ENCODE results near the gene IQCN. TPM values are rescaled to one million over a fixed set of nuclear protein-coding genes. Genes with fewer than 3 reads are reported as not detected.

The IQCN gene
- total RNA-seq, 1 donor from 2014 or later = 5.9 TPM

DNA sequence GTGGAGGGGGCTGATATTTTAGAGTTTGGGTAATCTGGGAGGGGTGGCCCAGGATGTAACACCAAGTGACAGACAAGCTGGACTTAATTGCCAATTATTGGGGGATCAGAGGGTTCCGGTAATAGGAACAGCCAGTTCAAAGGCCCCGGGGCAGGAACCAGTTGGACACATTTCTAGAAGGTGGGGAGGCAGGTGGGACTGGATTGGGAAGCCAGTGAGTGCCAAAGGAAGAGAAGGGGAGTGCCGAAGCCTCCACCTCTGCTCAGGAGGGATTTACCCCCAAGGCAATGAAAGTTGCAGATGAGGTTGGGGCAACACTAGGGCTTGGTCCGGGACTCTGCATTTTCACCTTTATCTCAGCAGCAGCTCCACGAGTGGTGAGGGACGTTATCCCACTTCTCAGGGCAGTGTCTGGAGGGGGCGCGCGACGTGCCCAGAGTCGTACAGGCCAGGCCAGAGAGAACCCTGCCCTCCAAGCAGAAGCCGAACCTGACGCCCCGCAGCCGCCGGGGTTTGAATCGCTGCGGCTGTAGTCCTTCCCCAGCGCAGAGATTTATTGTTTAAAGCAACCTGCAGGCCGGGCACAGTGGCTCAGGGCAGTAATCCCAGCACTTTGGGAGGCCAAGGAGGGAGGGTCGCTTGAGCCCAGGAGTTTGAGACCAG lies 12.9 kb upstream of the IQCN start:
- DNase-seq (ENCODE audit: low spot score) = no peak

DNA sequence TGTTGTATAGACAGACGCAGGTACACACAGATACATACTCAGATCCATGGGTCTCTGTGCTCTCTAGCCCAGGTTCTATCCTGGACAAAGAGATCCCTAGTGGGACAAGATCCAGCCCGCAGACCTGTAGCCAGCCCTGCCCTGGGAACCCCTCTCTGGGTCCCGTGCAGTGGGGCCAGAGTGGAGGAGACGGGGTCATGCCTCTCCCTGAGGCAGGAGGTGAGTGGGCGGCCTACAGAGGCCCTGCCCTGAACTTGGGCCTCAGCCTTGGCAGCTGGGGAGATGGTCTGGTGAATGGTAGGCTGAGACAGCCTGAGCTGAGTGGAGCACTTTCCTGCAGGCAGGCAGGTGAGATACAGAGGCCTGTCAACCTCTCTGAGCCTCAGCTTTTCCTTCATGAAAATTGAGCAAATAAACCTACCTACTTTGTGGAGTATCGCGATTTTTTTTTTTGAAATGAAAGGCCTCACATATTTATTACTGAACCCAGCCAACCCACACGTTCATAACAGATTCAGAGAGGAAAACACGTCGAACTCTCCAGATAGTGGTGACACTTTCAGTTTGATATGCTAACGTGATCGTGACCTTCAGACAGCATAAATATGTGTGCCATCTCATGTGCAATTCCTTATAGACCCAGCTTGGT lies 10.6 kb upstream of the IQCN start:
- DNase-seq (ENCODE audit: low spot score) = no peak

DNA sequence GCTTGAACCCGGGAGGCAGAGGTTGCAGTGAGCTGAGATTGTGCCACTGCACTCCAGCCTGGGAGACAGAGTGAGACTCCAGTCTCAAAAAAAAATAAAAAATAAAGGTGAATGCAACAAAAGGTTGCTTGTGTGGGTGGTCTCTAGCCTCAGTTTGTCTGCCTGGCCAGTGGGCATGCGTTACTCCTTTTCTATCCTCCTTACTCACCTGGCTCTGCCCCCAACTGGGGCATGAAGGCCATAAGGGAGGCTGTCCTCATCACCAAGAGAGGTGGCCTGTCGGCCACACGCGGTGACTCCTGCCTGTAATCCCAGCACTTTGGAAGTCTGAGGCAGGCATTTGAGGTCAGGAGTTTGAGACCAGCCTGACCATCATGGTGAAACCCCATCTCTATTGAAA lies 9.1 kb upstream of the IQCN start:
- DNase-seq (ENCODE audit: low spot score) = no peak

DNA sequence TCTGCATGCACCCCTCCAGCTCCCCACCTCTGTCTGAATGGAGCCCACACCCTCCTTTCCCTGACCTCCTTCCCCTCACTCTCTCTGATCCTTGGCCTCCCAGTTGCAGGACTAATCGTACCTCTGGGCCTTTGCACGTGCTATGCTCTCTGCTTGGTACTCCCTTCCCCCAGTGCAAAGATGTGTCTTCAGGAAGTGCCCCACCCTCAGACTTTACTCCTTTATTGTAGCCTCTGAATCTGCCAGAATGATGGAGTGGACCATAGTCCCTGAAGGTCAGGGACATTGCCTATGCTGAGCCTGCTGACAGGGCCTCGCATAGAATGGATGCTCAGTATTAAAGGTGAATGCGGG lies 8.5 kb upstream of the IQCN start:
- no peak for DNase-seq (ENCODE audit: low spot score)

DNA sequence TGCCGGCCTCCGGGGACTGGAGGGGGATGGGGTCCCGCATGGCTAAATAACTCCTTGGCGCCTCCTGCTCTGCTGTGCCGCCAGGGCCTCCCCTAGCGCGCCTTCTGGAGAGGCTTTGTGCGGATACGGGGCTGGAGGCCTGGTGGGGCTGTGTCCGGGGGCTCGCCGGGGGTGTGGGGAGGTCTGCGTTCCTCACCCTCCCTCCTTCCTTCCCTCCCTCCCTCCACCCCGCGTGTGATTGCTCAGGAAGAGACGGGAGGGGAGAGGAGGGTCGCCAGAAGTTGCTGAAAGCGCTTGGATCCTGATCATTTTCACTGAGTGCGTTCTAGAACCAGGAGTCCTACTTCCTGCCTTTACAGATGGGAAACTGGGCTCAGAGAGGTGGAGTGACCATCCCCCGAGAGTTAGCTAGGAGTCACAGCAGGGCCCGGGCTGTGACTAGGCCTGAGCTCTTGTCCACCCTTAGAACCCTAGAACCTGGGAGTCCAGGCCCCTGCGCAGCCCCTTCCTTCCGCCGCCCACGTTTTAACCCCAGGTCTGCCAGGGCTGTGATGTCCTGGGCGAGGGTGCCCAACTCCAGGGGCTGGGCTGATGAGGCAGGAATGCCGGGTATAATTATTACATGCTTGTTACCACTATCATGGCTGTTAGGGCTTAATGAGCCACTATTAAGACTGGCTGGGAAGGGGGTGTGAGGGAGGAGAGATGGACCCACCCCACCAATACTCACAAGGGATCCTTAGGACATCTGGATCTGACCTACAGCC lies 8.0 kb upstream of the IQCN start:
- DNase-seq (ENCODE audit: low spot score) = no peak

DNA sequence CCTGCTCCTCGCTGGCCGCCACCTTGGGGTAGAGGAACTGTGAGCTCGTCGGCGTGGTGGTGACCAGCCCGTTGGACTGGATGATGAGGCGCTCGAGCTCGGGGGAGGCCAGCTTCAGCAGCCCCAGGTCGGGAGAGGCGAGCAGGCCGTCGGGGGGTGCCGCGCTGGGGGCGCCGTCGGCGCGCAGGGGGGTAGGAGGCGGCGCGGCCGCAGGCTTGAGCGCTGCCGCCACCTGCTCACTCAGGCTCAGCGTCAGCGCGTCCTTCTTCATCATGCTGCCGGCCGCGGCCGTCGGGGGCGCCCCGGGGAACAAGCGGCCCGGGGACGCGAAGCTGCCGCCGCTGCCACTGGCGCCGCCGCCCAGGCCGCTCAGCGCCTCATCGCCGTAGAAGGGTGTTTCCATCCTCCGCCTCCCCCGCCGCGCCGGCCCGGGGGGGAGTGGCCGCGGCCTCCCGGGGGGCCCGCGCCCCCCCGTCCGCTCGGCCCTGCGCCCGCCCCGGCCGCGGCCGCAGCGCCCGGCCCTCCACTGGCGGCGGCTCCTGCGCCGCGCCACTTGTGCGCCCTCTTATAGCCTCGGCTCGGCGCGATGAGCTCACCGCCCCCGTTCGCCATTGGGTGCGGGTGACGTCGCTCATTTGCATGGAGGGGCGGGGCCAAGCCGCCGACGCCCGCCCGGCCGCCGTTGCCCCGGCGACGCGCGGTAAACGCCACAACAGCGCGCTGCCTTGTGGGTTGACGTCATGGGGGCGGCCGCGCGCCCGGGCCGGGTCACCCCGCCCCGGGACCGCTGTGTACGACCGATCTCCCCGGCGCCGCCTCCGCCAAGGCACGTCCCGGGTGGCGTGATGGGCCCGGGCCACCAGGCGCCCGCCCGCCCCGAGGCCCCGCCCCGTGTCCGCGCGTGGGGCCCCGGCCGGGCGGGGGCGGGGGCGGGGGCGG lies 7.1 kb upstream of the IQCN start, which contains the start of gene JUND:
TSS of gene JUND (minus strand) at position 541 of the 939 bp plus-strand sequence. CDS start at position 403, 138 bp downstream.
- peak; percentile 98 for DNase-seq (ENCODE audit: low spot score)

DNA sequence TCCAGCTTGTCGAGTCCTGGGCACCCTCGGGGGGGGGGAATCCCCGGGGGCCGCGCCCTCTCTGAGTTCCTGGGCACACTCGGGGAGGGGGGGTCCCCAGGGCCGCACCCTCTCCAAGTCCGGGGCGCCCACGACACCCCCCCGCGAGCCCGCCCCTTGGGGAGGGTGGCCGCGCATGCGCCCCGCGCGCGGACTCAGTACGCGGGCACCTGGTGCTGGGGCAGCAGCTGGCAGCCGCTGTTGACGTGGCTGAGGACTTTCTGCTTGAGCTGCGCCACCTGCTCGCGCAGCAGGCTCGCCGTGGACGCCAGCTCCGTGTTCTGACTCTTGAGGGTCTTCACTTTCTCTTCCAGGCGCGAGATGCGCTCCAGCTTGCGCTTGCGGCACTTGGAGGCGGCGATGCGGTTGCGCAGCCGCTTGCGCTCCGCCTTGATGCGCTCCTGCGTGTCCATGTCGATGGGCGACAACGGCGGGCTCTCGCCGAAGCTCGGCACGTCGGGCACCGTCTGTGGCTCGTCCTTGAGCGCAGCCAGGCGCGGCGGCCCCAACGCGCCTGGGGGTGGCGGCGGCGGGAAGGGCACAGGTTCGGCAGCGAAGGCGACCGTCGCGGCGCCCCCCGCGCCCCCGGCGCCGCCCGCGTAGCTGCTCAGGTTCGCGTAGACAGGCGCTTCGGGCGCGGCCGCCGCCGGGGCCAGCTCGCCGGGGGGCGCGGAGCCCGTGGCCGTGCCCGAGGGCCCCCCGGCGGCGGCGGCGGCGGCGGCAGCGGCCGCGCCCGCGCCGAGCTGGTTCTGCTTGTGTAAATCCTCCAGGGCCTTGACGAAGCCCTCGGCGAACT lies 6.2 kb upstream of the IQCN start:
- DNase-seq (ENCODE audit: low spot score) = peak; percentile 83

DNA sequence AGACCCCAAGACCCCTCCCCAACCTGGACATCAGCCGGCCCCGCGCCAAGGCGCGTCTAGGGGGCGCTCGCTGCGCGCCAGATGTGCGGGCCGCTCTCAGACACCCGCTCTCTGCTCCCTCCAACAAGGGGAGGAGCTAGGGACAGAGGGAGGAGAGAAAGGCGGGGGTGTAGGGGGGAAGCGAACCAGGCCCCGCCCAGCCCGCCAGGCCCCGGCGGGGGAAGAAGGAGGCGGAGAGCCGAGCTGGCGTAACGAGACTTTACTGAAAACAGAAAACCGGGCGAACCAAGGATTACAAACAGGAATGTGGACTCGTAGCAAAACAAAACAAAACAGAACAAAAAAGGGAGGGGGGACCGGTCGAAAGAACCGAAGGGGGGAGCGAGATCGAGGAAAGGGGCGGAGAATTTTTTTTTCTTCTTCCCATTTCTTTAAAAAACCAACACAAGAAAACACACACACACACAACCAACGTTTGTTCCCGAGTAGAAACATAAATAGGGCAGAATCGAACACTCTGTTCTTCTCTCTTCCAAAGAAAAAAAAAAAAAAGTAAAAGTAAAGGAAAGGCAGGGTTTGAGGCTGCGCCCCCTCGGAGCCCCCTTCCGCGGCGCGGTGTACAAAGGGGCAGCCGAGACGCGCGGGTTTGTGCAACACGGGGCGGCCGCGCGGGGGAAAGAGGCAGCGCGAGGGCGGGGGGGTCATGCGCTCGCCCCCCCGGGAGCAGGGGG lies 5.4 kb upstream of the IQCN start:
- peak; percentile 96 for DNase-seq (ENCODE audit: low spot score)

DNA sequence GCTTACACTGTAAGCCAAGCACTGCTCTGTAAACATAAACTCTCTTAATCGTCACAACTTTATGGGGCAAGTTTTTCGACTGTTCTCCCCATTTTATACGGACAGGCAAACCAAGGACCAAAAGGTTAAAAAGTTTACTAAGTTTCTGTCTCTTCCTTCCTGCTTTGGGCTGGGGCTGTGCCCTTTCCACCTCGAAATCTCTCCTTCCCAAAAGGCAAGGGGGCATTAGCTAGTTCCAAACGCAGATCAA lies 4.9 kb upstream of the IQCN start:
- no peak for DNase-seq (ENCODE audit: low spot score)

DNA sequence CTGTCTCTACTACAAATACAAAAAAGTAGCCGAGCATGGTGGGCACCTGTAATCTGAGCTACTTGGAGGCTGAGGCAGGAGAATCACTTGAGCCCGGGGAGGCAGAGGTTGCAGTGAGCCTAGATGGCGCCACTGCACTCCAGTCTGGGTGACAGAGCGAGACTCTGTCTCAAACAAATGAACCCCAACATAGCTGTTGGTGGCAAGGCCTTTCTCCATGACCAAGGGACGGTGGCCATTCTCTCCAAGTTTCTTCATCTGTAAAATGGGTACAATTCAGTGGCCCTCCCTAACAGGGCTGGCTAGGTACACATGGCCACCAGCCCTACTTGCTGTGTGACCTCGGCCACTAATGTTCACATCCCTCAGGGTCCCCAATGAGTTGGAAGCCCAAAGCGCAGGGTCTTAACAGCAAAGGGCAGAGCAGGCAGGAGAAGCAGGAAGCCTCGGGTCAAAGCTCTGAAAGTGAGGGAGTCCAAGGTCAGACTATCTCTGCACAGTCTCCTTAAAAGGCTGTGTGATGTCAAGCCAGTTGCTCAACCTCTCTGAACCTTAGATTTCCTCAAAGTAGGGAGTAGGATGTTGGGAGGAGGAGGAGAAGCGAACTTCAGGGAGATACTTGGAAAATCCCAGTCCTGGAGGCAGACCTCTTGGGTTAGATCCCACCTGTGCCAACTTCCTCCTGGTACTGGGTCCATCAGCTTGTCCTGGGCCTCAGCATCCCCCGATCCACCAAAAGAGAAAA lies 4.4 kb upstream of the IQCN start:
- no peak for DNase-seq (ENCODE audit: low spot score)

DNA sequence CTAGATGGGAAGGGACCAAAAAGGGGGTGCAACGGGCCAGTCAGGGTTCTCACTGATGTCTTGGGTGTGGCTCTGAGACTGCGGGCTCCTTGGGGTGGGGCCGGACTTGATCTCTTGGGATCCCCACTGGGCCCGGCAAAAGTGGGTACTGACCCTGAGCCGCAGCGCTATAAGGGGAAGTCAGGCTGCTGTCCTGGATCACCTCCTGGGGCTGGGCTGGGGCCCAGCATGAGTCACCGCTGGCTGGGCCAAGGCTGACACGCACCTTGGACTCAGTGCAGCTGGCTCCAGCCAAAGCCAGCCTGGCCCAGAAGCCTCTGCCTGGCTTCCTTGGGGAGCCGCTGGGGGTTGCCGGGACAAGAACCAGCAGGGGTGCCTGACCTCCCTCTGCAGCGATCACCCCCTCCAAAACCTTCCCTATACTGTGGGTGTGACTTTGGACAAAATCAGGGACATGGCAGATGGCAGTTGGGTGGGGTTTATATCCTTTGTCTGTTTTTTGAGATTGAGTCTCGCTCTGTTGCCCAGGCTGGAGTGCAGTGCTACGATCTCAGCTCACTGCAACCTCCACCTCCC lies 617 bp upstream of the IQCN start:
- peak; percentile 91 for DNase-seq (ENCODE audit: low spot score)

DNA sequence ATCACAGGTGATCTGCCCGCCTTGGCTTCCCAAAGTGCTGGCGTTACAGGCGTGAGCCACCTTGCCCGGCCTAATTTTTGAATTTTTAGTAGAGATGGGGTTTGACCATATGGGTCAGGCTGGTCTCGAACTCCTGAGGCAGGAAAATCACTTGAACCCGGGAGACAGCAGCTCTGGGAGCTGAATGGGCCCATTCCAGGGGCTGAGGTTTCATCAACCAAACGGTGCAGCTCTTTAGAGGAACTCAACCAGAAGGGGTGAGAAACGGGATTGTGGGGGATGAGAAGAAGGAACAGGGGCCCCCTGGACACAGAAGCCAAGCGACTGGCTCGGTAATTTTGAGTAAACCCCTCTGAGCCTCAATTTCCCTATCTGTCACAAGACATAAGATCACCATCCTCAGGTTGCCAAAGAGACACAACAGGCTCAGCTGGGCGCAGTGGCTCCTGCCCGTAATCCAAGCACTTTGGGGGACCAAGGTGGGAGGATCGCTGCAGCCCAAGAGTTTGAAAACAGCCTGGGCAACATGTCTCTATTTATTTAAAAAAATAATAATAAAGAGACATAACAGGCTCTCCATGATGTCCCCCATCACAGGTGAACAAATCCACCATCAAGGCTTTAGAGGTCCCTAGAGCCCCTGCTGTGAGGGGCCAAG lies 562 bp downstream of the IQCN start:
- DNase-seq (ENCODE audit: low spot score) = no peak

DNA sequence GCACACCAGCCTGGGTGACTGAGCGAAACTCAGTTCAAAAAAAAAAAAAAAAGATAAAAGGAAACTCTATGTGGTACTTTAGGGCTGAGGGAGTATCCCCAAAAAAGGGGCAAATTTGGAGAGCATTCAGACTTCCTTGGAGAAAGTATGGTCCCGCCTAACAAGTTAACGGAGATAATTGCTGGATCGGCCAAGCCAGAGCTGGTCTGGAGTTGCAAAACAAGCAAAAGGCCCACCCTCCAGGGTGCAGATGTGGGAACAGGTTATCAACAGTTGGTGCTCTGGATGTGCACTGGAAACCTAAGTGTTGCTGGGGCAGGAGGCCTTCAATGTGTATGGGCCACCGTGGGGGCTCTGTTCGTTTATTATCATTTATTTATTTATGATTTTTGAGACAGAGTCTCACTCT lies 2.8 kb downstream of the IQCN start:
- no peak for DNase-seq (ENCODE audit: low spot score)

DNA sequence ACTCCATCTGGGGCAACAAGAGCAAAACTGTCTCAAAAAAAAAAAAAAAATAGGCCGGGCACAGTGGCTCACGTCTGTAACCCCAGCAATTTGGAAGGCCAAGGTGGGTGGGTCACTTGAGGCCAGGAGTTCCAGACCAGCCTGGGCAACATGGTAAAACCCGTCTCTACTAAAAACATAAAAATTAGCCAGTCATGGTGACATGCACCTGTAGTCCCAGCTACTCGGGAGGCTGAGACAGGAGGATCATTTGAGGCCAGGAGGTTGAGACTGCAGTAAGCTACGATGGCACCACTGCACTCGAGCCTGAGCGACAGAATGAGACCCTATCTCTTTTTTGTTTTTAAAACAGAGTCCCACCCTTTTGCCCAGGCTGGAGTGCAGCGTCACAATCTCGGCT lies 3.9 kb downstream of the IQCN start:
- no peak for DNase-seq (ENCODE audit: low spot score)

DNA sequence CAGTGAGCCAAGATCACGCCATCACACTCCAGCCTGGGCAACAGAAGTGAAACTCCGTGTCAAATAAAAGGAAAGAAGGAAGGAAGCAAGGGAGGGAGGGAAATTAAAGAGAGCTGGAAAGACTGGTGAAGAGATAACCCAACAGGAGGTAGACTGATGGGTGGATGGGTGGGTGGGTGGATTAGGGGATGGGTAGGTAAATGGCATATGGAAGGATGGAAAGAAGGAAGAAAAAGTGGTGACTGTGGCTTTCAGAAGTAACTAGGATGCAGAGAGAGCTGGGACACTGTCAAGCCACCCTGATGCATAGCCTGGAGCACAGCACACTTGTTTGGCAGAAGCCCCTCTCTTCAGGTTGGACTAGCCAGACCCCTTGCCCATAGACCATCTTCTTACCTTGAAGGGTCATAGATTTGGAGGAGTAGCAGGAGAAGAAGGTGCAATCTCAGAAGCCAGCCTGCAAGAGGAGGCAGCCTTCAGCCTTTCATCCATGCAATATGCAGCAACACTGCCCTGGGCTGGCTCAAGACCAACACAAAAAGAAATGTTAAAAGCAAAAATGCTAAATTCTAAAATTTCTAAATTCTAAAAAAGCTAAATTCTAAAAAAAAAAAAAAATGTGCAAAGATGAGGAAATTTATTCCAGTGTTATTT lies 5.1 kb downstream of the IQCN start:
- no peak for DNase-seq (ENCODE audit: low spot score)

DNA sequence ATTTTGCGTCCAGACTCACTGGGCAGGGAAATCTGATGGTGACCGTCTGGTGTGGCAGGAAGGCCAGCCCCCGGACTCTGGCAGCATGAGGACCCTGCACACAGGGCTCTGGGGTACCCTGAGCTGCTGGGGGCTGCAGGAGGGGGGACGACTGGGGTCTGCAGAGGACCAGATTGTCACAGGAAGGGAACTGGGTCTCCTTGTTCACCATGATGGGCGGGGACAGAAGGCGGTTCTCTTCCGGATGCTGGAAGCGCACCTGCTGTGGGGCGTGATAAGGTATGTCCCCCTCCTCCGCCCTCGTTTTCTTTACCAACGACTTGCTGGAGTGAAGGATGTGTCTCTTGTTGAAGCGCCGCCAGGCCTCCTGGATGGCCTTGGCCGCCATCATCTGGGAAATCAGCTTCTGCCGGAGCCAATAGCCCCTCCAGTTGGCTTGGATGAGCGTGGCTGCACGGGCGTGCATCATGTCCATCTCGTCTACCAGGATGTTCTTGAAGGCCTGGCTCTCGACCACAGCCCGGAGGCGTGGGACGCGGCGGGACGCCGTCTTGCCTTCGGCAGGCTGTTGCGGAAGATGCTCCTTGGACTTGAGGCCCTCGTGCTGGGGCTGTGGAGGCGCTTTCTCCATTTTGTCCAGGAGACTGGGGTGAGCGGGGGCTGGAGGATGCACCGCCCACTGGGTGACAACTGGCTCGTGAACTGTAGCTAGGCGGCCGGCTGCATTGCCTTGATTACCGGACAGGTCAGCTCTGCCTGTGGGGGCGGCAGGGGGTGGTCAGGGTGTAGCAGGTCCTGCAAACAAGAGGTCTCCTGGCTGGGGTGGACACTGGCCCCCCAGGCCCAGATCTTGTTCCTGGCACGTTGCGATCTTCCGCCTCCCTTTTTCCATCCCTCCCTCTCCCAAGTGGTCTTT lies 7.2 kb downstream of the IQCN start:
- DNase-seq (ENCODE audit: low spot score) = no peak

DNA sequence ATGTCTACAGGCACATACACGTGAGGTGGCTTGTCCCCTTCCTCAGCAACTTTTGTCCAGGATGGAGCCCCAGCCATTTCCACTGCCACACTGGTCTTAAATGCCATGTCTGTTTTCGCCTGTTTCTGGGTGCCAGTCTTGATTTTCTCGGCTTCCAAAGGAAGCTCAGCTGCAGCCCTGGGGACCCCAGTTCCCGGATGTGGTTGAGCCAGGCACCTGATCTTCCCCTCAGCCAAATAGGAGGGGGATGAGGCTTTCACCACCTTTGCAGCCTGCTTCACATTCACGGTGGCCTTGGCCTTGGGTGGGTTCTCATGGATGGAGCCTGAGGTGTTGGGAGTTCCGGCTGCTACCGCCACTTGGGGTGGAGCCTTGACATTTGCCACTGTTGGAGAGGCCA lies 8.7 kb downstream of the IQCN start:
- DNase-seq (ENCODE audit: low spot score) = no peak
